AG10803 (cell line): ENCODE measurements around the gene SCRG1.
A peak's percentile ranks its signal among the peaks of the same experiment; 100 is the strongest.

Source experiments
- DNase-seq: peaks from one replicate; pipeline ENCODE4 v3.0.0; 2010; ENCODE audit warnings: low read depth
- H3K4me3 ChIP-seq: 2 replicates; pipeline ENCODE4 v1.5.1; 2011; ENCODE audit warnings: mild to moderate bottlenecking, low read length, control low read depth
- CTCF ChIP-seq: conservative IDR thresholded peaks from 2 replicates; pipeline ENCODE4 v1.5.1; 2011; ENCODE audit warnings: mild to moderate bottlenecking, low read length, control low read depth, inconsistent platforms

The SCRG1 gene

GRCh38 chr4:173398779-173399415 lies at the start of gene SCRG1:
SCRG1 (minus strand) TSS chr4:173399116; CDS start chr4:173391414, 7,702 bp downstream.
- no peak for DNase-seq
- no peak within 1 kb of the TSS for H3K4me3 ChIP-seq
- no peak for TF ChIP-seq CTCF

GRCh38 chr4:173448103-173448502 lies 49.2 kb upstream of the SCRG1 start:
- H3K4me3 ChIP-seq: no peak overlapping the region
- TF ChIP-seq CTCF: no peak
- DNase-seq: peak; percentile 89

- DNase-seq: no peak
- no peak overlapping the region for H3K4me3 ChIP-seq
- TF ChIP-seq CTCF: no peak
Observed at GRCh38 chr4:173446416-173446815, 47.5 kb upstream of the SCRG1 start.

- H3K4me3 ChIP-seq: no peak overlapping the region
- no peak for TF ChIP-seq CTCF
- no peak for DNase-seq
Observed at GRCh38 chr4:173443121-173443520, 44.2 kb upstream of the SCRG1 start.

GRCh38 chr4:173442223-173442932 lies 43.5 kb upstream of the SCRG1 start:
- no peak overlapping the region for H3K4me3 ChIP-seq
- no peak for DNase-seq
- TF ChIP-seq CTCF: no peak

- DNase-seq: no peak
- H3K4me3 ChIP-seq: no peak overlapping the region
- TF ChIP-seq CTCF: no peak
Observed at GRCh38 chr4:173440888-173441287, 42.0 kb upstream of the SCRG1 start.

GRCh38 chr4:173436771-173437265 lies 37.9 kb upstream of the SCRG1 start:
- DNase-seq: no peak
- no peak overlapping the region for H3K4me3 ChIP-seq
- no peak for TF ChIP-seq CTCF
